Measurements from ENCODE around the gene PDAP1.

Gene PDAP1

GRCh38 chr7:99424932-99425730, 16.7 kb upstream of the PDAP1 start:
- no peak for DNase-seq

DNA sequence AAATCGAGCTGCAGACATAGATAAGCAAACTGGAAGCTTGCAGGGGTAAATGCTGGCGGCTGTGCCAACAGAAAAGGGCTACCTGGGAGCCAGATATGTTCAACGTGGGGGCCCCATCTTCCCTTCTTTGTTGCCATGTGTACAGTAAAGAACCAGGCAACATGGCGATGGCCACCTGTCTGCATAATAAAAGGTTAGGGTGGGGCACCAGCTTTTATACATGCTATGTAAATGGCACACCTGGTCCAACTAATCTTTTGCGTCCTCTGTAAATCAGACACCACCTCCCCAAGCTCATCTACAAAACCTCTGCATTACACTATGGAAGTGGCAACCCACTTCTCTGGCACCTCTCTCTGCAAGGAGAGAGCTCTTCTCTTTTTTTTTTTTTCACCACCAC, 14.2 kb upstream of the PDAP1 start:
- no peak for DNase-seq

DNA sequence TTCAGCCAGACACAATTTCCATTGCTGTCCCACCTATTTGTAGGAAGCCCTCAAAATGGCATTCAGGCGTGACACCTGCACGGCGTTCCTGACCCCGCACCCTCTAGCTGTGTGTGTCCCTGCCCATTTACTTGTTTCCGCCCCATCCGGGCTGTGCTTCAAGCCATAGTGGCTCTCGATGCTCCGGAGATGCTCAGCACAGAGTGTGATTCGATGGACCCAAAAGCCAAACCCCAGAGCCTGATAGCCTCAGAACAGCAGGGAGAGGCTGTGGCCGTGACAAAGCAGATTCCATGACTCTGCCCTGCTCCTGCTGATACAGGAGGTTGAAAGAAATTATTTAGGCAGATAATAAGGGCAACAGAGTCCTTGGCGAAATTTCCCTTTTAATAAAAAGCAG, 13.8 kb upstream of the PDAP1 start:
- DNase-seq, result no peak

GRCh38 chr7:99420986-99421385, 12.6 kb upstream of the PDAP1 start:
- DNase-seq, result no peak

- no peak for DNase-seq
These were observed 11.8 kb upstream of the PDAP1 start for GRCh38 chr7:99420213-99420612.

GRCh38 chr7:99419323-99420021, 11.1 kb upstream of the PDAP1 start:
- DNase-seq, result no peak

- DNase-seq, result no peak
These were observed 9.9 kb upstream of the PDAP1 start for GRCh38 chr7:99418260-99418659.

GRCh38 chr7:99415513-99416127, 7.2 kb upstream of the PDAP1 start:
- peak; percentile 18 for DNase-seq

DNA sequence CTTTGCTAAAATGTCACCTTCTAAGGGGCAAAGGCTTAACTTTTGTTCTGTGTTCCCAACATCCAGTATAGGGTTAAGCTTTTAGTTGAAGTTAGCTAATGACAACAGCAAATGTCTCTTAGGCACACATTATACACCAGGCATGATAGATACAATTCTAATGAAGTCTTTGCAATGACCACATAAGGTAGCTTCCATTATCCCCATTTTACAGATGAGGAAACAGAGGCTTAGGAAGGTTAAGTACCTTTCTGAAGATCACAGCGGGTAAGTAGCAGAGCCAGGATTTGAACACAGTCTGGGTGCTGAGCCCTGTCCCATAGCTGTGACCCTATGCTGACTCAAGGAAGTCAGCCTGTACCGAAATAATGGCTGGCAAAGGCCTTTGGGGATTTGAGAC, 2.2 kb upstream of the PDAP1 start:
- no peak for DNase-seq

GRCh38 chr7:99409806-99410205, 1.4 kb upstream of the PDAP1 start:
- DNase-seq, result no peak

GRCh38 chr7:99409192-99409572, 785 bp upstream of the PDAP1 start:
- DNase-seq, result no peak

DNA sequence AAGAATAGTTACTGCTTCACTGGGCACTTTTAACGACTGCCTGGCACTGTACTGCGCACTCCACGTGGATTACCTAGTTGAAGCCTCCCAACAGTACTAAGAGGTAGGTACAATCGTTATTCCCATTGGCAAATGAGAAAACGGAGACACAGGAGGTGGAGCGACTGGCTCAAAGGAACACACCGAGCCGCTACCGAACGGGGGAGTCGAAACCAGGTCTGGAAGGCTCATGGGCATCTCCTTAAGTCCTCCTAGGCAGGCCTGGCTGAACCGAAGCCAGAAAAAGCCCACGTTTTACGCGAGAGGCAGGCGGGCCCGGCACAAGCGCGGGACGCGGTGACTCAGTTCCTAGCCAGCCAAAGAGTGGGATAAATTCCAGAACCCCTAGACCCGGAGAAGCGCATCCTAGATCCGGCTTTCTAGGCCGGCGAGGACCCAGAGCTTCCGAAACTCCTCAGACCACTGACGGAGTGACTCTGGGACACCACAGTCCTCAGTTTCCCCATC, 472 bp downstream of the PDAP1 start:
- peak; percentile 28 for DNase-seq

- no peak for DNase-seq
These were observed 1.8 kb downstream of the PDAP1 start for GRCh38 chr7:99406557-99406956.

DNA sequence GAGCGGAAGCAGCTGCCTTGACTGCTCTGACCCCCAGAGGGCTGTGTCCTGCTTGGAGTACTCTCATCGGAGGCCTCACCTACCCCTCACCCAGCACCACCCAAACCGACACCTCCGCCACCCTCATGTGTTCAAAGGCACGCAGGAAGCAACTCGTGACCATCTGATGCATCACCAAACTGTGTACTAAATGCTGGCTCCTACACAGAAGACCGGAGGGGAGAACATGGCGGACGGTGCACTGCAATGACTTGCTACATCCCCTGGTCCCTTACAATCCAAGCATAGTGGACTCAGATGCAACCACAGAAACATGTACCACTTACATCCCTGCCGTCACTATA, 3.4 kb downstream of the PDAP1 start:
- no peak for DNase-seq

DNA sequence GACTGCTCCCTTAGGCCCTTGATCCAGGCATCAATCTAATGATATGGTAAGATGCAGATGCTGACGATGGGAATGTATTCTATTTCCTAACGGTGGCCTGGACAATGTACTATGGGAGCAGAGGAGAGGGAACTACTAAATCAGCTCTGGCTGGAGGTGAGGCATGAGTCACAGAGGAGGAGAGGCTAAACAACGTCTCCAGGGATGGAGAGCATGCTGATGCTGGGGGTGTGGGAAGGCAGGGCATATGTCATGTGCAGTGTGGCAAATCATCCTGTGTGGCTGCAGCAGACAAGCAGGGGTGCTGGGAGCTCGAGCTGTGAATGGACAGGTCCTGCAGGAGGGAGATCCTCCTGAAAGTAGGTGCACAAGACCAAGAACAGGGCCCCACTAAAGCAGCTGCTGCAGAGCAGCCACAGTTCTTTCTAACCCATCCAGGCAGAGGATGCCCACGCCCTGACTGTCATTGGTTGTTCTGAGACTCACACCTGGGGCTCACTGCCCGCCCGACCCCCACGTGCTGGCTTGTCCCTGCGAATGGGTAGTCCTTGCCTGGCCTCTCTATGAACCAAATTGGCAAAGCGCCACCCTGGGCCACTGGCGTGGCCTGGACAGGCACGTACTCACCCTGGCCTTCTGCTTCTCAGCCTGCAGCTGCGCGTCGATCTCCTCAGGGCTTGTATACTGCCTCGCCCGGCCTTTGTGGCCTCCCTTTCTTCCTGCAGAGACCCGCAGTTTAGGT, 4.0 kb downstream of the PDAP1 start:
- no peak for DNase-seq

DNA sequence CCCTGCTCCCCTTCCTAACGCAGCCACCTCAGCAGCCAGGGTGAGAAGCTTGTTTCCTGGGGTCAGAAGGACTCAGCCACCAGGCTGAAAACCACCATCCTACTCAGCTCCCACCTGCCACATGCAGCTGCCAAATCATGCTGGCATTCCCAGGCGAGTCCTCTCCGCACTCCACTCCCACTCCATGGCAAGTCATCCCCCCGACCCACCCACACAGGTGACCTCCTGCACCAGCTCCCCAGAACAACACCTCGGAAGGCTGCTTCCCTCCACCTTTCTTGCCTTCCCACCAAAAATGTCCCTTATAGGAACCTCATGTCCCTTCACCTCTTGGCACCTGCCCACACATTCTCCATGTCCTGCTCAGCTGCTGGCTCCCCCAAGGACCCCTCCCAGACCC, 4.6 kb downstream of the PDAP1 start:
- DNase-seq, result no peak

GRCh38 chr7:99402854-99403253, 5.5 kb downstream of the PDAP1 start:
- no peak for DNase-seq

- no peak for DNase-seq
These were observed 8.8 kb downstream of the PDAP1 start for GRCh38 chr7:99399597-99399996.

DNA sequence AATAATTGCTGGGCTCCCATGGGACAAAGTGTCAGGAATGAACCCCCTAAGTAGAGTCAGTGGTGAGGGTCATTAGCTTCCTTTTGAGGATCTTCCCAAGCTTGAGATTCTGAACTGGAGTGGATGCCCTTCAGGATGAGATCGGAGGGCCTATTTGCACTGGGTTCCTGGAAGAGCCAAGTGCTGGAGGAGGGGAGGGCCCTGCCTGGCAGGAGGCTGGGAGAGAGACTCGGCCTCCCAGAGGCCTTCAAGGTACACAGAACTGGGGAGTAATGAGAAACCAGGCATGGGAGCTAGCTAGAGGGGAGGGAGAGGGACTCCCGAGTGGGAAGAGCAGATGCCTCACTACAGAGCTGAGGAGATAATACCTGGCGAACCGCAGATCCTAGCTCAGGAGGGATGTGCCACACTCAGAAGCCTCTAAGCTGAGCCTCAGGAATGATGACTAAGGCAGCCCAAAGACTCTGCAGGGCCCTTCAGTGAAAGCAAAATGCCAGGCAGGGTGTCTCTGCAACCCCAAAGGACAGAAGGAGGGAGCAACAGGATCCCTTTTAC, 9.4 kb downstream of the PDAP1 start:
- no peak for DNase-seq

- no peak for DNase-seq
These were observed 11.0 kb downstream of the PDAP1 start for GRCh38 chr7:99397297-99397983.

DNA sequence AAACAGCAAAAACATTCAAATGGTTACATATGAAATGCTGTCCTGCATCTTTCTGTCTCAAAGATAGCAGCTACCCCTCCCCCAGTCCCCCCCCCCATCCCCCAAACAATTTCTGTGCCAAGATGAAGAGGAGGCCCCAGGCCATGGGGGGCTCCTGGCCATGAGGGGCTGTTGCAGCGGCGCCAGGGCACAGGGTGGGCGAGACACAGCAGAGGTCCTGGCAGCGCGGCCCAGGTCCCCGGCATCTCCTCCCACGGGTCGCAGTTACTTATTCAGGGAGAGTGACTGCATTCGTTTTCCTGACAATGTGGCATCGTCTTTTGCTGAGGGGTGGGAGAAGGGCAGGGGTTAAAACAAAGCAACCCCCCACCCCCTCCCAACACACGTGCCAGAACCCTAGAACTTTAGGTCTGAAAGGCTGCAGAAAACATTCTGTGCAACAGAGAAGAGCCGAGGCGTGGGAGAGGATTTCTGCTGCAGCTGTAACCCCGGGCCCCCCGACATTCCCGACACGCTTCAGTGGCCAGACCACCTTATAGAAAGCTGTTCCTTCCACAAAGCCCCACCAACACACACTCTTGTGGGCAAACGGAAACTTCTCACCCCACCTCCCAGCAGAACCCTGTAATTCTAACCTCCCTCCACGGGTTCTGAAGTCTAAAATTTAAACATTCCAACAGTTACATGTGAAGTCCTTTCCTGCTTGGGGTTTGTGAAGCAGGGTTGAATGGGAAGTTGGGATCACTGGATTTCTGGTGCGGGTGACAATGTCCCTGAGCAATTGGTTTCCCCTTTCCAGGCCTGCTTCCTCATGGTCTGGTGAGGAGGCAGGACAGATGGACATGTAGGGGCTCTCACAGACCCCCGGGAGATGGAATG, 11.7 kb downstream of the PDAP1 start:
- no peak for DNase-seq
